Testis (tissue), 3 donors: ENCODE results near the gene FCMR. TPM values are rescaled to one million over a fixed set of nuclear protein-coding genes. Genes with fewer than 3 reads are reported as not detected.

Source experiments
- DNase-seq: peaks from one replicate; pipeline ENCODE4 v3.0.0-alpha.2; 2019
- H3K27ac ChIP-seq, 2 donors: fragments of 200-600 bp; sonication (generic); one replicate each; pipeline ENCODE4 v1.5.1; 2019
- H3K27me3 ChIP-seq: fragments of 200-600 bp; sonication (generic); one replicate; pipeline ENCODE4 v1.5.1; 2019
- H3K36me3 ChIP-seq: fragments of 200-600 bp; sonication (generic); one replicate; pipeline ENCODE4 v1.5.1; 2017; ENCODE audit warnings: low read depth; ENCODE audit errors: missing control alignments
- H3K4me1 ChIP-seq: fragments of 200-600 bp; sonication (generic); one replicate; pipeline ENCODE4 v1.5.1; 2019
- H3K4me3 ChIP-seq, 2 donors: fragments of 200-600 bp; sonication (generic); one replicate each; pipeline ENCODE4 v1.5.1; 2017 to 2019
- H3K9me3 ChIP-seq: fragments of 200-600 bp; sonication (generic); one replicate; pipeline ENCODE4 v1.5.1; 2017
- POLR2A ChIP-seq: fragments of 450-650 bp; IDR thresholded peaks from one replicate; pipeline ENCODE4 v1.6.1; 2017; ENCODE audit warnings: antibody characterized with exemption, mild to moderate bottlenecking, moderate library complexity
- WGBS, 2 donors: methylation state at CpG; one replicate each; pipeline ENCODE4 v1.1.5; 2018; 5-methylcytosine and 5-hydroxymethylcytosine counted together
- intact Hi-C: fragments of 100-400 bp; cut with DNase I; formaldehyde crosslinking; loops from one replicate; pipeline ENCODE4 v1.15.1; 2023; ENCODE audit warnings: low total_unique reads
- polyA plus RNA-seq: library from polyadenylated mRNA; stranded (reverse); fragments of 350-450 nt; fragmentation: Illumina TruSeq; extraction: RNeasy Lipid Tissue Mini Kit (QIAGEN cat#74804); gene quantifications from one replicate; pipeline ENCODE4 v1.2.3, GENCODE V29; 2014; ENCODE audit warnings: low read depth, low replicate concordance; ENCODE audit not compliant: insufficient read depth
- total RNA-seq, 2 donors: library from RNA; depleted of rRNA; stranded (reverse); fragments of >200 nt; gene quantifications; one replicate each; pipeline ENCODE4 v1.2.3, GENCODE V29; 2016
- TF ChIP-seq, protein P1 (sequence below), 3 experiments: fragments of 450-650 bp in 2 of 3; fragments of 200-600 bp in 1 of 3; sonication (generic) in 1 of 3; IDR thresholded peaks; one replicate each; pipeline ENCODE4 v1.5.1; 2016 to 2019; ENCODE audit warnings: antibody characterized with exemption in 3 of 3, mild to moderate bottlenecking in 2 of 3, moderate library complexity in 1 of 3

FCMR gene
- total and polyA plus RNA-seq, 3 donors from 2014 or later = 1.1 to 5.3 (median 1.3) TPM

DNA sequence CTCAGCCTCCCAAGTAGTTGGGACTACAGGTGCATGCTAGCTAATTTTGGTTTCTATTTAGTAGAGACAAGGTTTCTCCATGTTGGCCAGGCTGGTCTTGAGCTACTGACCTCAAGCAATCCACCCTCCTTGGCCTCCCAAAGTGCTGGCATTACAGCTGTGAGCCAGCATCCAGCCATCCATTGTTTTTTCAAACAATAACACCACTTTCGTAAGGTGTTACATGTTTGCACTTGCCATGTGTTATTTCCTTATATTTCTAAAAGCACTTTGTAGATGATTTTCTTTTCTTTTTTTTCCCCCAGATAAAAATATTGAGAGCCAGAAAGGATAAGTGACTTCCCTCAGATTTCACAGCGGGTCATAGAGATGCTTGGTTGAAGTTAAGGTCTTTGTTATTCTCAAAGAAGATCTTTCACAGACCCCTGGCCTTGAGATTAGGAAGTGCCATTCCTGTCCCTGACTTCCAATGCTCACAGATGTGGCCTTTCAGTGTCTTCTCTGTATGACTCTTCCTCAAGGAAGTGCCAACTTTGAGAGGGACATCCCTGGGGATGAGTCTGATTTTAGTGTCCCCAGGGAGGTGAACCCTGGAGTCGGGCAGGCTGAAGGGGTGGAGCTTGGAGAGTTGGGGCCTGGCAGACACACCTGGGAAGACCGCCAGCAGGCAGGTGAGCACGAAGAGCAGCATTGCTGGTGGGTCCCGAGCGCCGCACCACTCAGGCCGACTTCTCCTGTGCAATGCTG lies 18.3 kb upstream of the FCMR start:
- Histone ChIP-seq H3K36me3 (no peaks in the 10 kb centered on the region), H3K4me3 (no peak overlapping the region), H3K9me3 (no peaks in the 10 kb centered on the region), H3K4me1 (no peaks in the 10 kb centered on the region), H3K27ac (no peak overlapping the region), H3K27me3 (no peaks in the 10 kb centered on the region)
- 90 to 94% methylated on average over 8 to 9 of the region's 9 CpGs for WGBS, 2 donors
- no peak for TF ChIP-seq POLR2A
- TF ChIP-seq, protein P1, sequence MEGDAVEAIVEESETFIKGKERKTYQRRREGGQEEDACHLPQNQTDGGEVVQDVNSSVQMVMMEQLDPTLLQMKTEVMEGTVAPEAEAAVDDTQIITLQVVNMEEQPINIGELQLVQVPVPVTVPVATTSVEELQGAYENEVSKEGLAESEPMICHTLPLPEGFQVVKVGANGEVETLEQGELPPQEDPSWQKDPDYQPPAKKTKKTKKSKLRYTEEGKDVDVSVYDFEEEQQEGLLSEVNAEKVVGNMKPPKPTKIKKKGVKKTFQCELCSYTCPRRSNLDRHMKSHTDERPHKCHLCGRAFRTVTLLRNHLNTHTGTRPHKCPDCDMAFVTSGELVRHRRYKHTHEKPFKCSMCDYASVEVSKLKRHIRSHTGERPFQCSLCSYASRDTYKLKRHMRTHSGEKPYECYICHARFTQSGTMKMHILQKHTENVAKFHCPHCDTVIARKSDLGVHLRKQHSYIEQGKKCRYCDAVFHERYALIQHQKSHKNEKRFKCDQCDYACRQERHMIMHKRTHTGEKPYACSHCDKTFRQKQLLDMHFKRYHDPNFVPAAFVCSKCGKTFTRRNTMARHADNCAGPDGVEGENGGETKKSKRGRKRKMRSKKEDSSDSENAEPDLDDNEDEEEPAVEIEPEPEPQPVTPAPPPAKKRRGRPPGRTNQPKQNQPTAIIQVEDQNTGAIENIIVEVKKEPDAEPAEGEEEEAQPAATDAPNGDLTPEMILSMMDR (IDR thresholded peaks at IDR 0.05) = no peak
- intact Hi-C loops = no loop called here
- DNase-seq = no peak

GRCh38 chr1:206939131-206939530 lies 17.4 kb upstream of the FCMR start:
- Histone ChIP-seq H3K27ac (no peak overlapping the region), H3K4me3 (no peak overlapping the region), H3K27me3 (no peaks in the 10 kb centered on the region), H3K4me1 (no peaks in the 10 kb centered on the region), H3K36me3 (no peaks in the 10 kb centered on the region), H3K9me3 (no peaks in the 10 kb centered on the region)
- intact Hi-C loops = no loop called here
- no peak for TF ChIP-seq POLR2A
- TF ChIP-seq, protein P1 (IDR thresholded peaks at IDR 0.05) = no peak
- DNase-seq = no peak
- WGBS, 2 donors = 94% methylated on average over 11 to 13 of the region's 13 CpGs

GRCh38 chr1:206937425-206937824 lies 15.7 kb upstream of the FCMR start:
- no peak overlapping the region for H3K4me3 ChIP-seq
- no peak for DNase-seq
- TF ChIP-seq, protein P1 (IDR thresholded peaks at IDR 0.05) = no peak
- TF ChIP-seq POLR2A = no peak
- intact Hi-C loops = no loop called here
- no peaks in the 10 kb centered on the region for H3K4me1 ChIP-seq
- no peak overlapping the region for H3K27ac ChIP-seq
- H3K9me3 ChIP-seq = no peaks in the 10 kb centered on the region
- no peaks in the 10 kb centered on the region for H3K27me3 ChIP-seq
- H3K36me3 ChIP-seq = no peaks in the 10 kb centered on the region
- 88 to 92% methylated on average over 5 to 6 of the region's 6 CpGs for WGBS, 2 donors

- H3K27ac ChIP-seq = no peak overlapping the region
- no peaks in the 10 kb centered on the region for H3K27me3 ChIP-seq
- WGBS, 2 donors = 80 to 94% methylated on average over 10 to 19 of the region's 19 CpGs
- DNase-seq = peak; percentile 20
- H3K9me3 ChIP-seq = no peaks in the 10 kb centered on the region
- H3K4me3 ChIP-seq = no peak overlapping the region
- H3K4me1 ChIP-seq = no peaks in the 10 kb centered on the region
- TF ChIP-seq POLR2A = no peak
- TF ChIP-seq, protein P1 (IDR thresholded peaks at IDR 0.05) = peak; percentile 12 to 27 (median 23)
- intact Hi-C loops = no loop called here
- no peaks in the 10 kb centered on the region for H3K36me3 ChIP-seq
These were observed 13.8 kb upstream of the FCMR start for GRCh38 chr1:206935491-206936067.
